Measurements from ENCODE around the gene KERA.

GRCh38 chr12:91003737-91004136, 54.1 kb downstream of the KERA start:
- no peak for TF ChIP-seq CTCF (IDR thresholded peaks at IDR 0.05)
- TF ChIP-seq POLR2A (IDR thresholded peaks at IDR 0.05): no peak
